A549 treated with Mapracorat at 1 μM for 4 hours (cell line): ENCODE measurements around the gene SYT13. TPM values are rescaled to one million over a fixed set of nuclear protein-coding genes. Genes with fewer than 3 reads are reported as not detected.

ENCODE experiments used
- total RNA-seq: library from RNA; stranded (reverse); fragments of 200-300 nt; extraction: Qiagen RNA extraction; gene quantifications from 5 replicates; pipeline ENCODE4 v1.2.3, GENCODE V29; 2022

The SYT13 gene, protein sequence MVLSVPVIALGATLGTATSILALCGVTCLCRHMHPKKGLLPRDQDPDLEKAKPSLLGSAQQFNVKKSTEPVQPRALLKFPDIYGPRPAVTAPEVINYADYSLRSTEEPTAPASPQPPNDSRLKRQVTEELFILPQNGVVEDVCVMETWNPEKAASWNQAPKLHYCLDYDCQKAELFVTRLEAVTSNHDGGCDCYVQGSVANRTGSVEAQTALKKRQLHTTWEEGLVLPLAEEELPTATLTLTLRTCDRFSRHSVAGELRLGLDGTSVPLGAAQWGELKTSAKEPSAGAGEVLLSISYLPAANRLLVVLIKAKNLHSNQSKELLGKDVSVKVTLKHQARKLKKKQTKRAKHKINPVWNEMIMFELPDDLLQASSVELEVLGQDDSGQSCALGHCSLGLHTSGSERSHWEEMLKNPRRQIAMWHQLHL
- 5.8 to 6.6 TPM (median 5.9 TPM) in 5 replicates for total RNA-seq

DNA sequence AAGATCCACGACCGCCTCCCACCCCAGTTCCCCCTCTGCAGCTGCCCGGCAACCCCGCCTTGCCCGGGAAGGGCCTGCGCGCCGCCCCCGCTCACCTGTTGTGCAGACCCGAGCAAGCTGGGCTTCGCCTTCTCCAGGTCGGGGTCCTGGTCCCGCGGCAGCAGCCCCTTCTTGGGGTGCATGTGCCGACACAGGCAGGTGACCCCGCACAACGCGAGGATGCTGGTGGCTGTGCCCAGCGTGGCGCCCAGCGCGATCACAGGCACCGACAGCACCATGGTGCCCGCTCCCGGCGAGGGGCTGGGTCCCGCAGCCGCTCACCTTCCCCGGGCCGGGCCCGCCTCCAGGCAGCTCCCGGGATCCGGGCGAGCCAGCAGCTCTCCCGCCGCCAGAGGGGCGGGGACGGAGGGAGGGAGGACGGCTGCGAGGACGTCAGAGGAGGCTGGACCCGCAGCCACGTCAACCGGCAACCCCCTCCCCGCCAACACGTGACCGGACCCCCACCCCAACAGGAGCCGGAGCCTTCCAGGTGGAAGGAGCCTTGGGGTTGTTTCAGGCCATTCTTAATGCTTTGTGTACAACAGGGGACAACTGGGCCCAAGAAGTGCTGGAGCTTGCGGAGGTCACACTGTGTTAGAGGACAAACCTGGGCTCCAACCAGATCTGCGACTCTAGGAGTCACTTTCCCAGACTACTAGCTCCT, at the start of gene SYT13:
SYT13 (minus strand) TSS at position 412 of the 703 bp plus-strand sequence; CDS start at position 278, 134 bp downstream.

Other genes starting within 250 kb of the SYT13 start
- 5.7 to 8.0 TPM (median 7.7 TPM) in 5 replicates for gene PRDM11, start 139.7 kb downstream of the SYT13 start, total RNA-seq